ENCODE data around the gene CEP78. TPM values are rescaled to one million over a fixed set of nuclear protein-coding genes. Genes with fewer than 3 reads are reported as not detected.

The CEP78 gene
- total RNA-seq, 1 donor from 2014 or later: 13.7 TPM

DNA sequence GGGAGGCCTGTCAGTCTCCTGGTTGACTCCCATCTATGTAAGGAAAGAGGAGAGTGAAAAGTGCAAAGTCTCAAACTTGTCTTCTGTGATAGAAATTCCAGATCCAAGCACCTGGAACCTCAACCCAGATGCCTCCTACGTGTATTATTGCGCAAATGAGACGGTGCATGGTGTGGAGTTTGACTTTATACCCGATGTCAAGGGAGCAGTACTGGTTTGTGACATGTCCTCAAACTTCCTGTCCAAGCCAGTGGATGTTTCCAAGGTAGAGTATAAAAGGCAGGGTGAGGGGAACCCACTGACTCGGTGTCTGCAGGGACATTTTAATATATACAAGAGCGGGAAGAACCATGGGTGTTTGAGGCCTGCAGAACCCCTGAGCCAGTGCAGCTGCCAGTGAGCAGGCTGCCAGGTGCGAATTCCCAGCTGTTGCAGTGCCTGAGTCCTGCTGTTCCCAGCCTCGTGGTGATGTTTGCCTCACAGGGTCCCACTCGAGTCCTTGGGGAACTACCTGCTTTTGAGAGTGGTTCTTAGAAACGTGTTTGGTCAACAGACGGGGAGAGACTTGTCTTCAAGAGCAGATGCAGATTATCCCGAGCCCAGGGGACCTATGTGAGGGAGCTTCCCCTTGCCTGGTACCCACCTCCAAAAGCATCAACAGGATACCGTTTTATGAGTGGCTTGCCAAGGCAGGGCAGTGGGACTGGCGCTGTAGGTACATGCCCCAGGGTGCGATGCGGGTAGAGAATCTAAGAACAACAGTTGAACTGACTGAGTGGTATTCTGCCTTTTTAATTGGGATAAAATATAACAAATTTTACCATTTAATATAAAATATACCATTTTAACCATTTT lies 70.6 kb downstream of the CEP78 start:
- no peak for DNase-seq (ENCODE audit: low spot score)

DNA sequence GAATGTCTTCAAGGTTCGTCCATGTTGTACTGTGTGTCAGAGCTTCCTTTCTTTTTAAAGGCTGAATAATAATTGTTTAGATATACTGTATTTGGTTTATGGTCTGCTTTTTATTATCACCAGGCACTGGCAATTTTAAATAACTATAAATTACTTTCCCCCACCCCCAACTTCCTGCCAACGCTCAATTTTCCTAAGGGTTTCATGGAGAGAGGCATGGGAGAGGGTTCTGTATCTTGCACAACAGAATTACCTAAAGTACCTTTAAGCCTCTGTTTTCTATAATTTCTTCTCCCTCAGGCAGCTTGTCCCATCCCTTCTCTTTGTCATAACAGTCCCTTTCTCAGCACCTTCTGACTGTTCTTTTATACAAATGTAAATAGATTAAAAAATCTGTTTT lies 71.5 kb downstream of the CEP78 start:
- no peak for DNase-seq (ENCODE audit: low spot score)

DNA sequence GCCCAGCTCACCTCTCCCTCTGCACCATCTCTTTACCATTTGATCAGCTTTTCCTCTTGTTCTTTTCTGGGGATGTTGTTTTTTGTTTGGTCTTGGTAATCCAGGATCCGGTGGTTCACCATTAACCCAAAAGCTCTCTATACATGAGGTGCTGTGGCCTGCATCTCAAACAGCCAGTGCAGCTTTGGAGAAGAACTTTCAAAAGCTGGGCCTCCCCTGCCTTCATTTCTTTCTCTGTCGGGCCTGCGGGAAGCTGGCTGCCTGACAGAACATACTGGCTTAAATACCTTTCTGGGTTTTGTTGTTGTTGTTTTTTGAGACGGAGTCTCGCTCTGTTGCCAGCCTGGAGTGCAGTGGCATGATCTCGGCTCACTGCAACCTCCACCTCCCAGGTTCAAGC lies 73.2 kb downstream of the CEP78 start:
- DNase-seq (ENCODE audit: low spot score): no peak

DNA sequence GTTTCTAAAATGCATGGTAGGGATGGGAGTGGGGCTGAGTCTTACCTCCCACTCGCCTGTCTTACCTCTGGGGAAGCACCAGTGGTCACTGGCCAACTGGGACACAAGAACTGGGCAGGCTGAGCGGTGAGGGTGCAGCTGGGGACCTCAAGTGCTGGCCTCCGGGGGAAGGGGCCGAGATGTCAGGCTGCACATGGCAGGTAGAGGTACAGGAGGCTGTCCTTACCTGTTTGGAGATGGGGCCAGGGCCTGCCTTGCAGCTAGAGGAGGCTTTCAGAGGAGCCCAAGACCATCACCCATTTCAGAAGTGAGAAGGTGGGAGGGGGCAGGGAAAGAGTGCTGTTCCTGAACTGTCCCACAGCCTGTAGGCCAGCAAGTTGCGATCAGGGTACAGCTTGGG lies 75.2 kb downstream of the CEP78 start:
- no peak for DNase-seq (ENCODE audit: low spot score)

DNA sequence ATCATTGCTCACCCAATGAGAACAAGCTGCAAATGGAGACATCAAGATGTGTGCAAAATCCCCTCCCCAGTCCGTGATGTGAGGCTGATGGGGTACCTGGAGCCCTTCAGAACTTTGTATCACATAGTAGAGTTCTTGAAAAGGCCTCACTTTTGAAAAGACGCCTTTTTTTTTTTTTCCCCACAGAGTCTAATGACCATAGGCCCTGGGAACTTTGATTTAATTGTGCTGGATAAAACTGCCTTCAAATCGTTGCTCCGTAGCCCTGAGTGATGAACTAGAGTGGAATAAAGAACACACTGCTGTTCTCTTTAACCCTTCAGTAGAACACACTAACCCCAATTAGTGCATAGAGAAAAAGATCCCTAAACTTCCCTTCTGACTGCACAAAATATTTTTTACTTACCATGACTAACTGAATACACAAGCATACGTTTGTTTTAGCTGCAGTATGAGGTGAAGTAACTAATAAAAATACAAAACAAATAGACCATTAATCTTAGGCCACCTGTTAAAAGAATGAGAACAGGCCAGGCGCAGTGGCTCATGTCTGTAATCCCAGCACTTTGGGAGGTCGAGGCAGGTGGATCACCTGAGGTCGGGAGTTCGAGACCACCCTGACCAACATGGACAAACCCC lies 76.1 kb downstream of the CEP78 start:
- DNase-seq (ENCODE audit: low spot score): no peak

DNA sequence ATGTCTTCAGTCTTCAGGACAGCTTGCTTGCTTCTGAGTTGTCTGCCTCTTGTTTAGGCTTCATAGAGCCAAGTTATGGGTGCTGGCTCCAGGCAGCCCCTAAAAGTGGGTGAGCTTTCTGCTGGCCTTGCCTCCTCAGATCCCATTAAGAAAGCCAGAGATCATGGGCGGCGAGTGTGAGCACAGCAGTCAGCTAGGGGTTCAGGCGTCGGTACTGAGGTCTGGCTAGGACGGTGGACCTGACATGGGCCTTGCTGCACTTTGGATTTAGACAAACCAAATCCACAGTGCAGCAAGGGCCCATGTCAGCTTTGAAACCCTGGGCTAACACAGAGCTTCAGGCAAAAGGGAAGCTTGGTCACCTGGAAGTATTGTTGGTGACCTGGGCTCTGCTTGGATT lies 78.7 kb downstream of the CEP78 start:
- DNase-seq (ENCODE audit: low spot score): no peak

DNA sequence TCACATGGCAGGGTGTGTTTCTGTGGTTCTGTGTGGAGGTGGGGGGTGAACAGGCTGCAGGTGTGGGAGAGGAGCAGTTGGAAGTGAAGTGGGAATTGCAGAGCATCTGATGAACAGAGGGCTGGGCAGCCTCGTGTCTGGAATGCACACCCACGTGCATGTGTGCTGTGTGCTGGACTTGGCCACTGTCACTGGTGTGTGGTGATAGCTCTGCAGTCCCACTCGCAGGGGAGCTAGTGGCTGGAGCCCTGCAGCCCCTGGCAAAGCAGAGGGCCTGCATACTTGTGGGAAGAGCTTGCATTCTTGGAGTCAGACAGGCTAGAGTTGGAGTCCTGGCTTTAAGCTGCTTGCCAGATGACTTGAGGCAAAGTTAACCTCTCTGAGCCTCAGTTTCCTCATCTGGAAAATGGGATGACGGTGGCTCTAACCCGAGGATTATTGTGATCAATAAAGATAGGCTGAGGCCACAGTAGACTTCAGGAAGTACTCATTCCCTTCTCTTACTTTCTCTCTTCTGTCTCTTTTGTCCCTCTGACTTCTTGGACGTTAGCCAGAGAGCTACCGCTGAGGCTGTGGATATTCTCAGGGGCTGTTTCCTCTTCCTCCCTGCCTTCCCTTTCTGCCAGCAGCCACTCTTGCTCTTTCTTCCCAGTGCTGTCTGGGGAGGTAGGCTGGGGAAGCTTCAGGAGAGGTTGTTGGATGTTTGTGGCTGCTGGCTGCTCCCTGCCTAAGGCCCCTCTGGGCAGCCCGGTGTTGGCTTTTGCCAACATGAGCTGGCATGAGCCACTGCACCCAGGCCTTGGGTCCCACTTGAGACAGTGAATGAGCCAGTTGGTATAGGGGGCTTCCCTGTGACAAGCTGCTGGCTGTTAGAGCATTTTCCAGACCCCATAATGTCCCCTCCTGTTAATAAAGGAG lies 79.3 kb downstream of the CEP78 start:
- DNase-seq (ENCODE audit: low spot score): no peak

DNA sequence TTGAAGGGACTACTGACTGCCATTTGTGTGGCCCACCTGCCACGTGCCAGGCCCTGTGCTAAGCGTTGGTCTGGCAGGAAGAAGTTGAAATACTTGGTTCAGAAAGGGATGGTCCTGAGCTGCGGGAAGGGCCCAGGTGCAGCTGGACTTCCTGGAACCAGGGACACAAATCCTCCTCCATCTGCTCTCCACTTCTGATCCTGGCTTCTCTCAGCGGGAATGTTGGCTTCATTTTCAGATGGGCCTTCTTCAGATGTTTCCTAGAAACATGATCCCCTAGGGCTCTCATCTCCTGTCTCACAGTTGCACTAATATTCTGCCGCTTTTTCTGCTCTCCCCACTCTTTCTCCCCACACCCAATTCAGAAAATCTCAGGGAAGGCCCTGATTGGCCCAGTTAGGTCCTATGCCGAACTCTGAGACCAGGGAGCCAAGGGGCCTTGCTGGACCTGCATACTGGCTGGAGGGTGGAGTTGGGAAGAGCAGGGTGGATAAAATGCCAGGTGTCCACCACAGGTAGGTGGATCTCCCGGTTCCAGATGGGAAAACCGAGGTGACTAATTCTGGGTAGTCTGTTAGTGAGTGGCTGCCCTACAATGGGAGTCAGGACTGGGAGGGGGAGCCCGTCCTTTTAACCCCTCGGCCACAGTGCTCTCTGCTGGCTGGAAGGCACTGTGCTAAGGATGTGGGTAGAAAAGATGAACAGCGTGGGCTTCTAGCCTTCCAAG lies 80.5 kb downstream of the CEP78 start:
- no peak for DNase-seq (ENCODE audit: low spot score)

DNA sequence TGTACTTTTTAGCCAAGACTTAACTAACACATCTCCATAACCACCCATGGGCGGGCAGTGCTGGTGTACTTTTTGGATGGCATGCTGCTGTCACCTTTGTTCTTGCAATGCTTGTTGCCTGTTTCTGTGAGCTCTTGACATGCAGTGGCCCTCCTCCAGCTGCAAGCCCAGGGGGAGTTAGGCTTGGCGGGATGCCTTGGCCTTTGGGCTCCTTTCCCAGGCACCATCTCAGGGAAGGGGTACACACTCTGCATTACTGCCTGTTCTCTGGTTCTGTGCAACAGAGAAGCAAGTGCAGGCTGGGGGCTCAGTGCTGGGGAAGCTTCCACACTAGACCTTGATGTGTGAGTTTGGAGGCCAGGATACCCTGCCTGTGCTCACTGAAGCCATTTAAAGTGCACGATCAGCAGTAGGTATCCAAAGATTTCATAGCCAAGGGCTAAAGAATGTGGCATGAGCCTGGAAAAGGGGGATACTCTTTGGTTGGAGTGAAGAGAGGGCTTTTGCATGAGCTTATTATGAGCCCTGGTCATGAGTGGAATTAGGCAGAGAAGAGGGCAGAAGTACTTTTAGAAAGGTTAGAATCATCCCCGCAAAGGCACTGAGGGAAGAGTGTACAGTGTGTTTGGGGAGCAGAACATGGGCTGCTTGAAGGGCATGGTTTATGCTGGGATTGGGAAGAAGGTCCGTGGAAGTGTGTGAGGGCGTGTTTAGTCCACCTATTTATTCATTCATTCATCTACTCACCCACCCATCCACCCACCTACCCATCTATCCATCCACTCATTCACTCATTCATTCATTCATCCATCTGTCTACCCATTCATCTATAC lies 83.5 kb downstream of the CEP78 start:
- no peak for DNase-seq (ENCODE audit: low spot score)

DNA sequence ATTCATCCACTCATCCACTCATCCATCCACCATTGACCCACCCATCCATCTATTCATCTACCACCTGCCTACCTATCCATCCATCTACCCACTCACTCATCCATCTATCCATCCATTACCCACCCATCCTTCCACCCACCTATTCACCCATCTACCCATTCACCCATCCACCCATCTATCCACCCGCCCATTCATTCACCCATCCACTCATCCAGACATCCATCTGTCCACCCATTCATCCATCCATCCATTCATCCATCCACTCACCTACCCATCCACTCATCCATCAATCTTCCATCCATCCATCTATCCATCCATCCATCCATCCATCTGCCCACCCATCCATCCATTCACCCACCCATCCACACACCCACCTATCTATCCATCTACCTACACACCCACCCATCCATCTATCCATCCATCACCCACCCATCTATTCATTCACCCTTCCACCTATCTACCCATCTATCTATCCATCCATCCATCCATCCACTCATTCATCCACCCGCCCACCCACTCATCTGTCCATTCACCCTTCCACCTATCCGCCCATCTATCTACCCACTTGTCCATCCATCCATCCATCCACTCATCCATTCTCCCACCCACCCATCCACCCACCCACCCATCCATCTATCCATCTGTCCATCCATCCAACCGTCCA lies 84.3 kb downstream of the CEP78 start:
- no peak for DNase-seq (ENCODE audit: low spot score)

DNA sequence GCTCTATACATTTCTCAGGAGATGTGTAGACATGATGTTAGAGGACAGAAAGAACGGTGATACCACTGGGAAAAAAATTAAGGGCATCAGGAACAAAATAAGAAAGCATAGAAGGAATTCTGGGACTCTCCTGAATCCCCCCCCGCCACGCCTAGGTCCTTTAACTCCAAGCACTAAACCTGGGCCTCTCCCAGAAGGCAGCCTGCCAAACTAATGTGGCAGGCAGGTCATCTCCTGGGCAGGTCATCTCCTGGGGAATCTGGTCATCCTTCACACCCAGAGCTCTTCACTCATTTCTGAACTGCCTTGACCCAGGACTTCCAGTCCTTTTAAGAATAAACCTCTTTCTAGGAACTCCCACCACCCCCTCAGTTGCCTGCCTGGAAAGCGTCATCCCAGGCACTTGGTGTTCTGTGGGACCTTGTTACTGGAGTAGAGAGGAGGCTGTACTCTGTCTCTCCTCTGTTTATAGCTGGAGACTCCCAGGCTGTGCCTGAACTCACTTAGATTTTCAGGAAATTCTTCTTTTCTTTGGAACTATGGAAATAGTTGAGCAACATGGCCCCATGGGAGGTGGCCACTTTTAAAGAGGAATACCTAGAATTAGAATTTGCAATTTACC lies 85.1 kb downstream of the CEP78 start:
- no peak for DNase-seq (ENCODE audit: low spot score)

DNA sequence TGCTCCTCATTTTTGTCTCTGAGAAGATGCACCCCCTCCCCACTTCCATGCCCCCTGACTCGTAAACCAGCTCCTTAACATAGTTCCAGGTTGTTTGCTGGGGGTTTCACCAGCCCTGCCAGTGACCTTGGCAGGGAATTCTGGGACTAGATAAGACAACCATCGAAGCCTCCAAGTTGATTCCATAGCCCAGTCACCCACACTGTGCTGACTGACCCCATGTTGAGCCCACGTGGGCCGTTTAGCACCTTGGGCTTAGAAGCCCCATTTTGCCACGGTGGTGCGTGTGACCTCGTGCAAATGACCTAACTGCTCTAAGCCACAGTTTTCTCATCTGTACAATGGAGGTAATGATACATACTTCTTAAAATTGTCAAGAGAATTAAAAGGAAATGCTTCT lies 85.6 kb downstream of the CEP78 start:
- no peak for DNase-seq (ENCODE audit: low spot score)

DNA sequence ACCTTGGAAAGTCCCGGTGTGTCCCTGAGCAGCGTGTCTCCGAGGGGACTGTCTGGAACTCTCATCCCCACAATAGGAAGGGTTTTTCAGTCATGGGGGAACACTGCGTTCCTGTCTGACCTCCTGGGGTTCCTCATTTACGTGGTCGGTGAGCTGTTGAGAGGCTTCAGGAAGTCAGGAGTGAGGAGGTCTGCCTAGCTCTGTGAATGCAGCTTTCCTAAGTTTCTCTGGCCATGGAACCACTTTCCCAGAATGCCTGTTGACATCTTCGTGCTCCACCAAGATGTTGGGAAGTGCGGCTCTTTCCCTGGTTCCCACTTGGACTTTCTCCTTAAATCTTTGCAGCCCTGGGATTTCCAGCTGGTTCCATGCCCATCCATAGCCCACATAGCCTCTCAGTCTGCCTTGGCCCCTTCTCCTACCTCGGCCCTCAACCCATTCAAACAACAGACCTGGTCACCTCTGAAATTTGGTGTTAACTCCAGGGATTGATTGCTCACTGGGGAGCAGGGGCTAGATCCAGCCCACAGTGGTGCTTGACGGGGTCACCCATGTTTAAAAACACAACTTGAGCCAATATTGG lies 88.3 kb downstream of the CEP78 start:
- DNase-seq (ENCODE audit: low spot score): no peak

DNA sequence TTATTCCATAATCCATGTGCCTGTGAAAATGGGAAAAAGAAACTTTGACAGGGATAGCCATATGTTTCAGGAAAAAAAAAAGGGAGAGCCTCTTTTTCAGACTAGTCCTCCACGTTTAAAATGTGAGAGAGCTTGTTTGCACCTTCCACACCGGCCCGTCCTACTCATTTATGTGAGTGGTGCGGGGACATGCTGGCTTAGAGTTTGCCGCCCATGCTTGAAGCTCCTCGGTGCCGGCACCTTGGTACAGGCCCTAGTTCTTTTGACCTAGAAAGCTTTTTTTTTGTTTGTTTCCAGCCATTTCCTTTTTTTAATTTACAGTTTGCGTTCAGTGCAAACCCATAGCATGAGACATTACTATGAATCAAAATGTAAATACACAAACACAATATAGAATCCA lies 88.8 kb downstream of the CEP78 start:
- DNase-seq (ENCODE audit: low spot score): no peak

DNA sequence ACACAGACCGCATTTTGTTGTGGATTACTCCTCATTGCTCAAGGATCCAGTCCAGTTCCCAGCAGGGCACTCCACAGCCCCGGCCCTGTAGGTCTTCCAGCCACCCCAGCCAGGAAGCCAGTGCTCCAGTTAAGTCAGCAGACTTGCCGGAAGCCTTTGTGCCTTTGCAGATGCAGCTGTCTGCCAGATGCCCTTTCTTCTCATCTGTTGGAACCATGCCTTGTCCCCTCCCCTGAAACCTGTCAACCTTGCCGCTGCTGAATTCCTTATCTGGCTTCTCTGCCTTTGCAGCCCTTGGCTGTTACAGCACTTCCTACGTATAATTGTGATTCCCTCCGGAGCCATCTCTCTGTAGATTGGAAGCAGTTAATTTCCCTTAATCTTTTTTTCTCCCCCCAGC lies 89.5 kb downstream of the CEP78 start:
- DNase-seq (ENCODE audit: low spot score): no peak

DNA sequence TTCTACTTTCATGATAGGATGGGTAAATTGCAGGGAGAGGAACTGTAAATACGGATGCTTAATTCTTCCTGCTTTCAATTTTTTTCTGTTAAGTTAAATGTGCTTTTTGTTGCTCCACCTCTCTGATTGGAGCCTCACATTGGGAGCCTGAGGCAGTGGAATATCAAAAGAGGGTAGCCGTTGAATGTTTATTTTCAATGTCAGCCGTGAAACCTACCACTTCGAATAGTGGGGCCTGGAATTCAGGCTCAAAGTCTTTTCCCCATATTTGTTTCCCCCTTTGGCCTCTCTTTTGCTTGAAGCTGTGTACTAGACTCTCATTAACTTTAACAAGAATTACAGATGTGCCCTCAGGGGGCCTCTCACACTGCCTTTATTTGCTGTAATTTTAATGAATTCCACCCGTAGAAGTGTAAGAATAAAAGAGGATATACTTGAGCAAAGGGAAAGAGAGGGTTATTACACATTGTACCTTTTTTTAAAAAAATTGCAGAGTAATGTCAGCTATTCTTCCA lies 90.0 kb downstream of the CEP78 start:
- no peak for DNase-seq (ENCODE audit: low spot score)

DNA sequence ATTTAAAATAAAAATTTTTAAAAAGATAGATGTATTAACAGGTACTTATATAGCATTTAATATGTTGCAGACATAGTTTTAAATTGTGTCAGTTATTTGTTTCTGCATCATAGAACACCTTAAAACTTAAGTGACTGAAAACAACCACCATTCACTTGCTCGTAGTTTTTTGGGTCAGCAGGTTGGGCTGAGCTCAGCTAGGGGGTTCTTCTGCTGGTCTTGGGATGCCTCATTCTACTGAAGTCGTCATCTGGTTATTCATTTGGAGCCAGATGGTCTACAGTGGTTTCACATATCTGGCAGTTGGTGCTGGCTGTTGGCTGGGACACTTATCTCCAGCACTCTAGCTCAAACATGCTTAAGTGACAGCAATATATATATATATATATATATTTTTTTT lies 90.7 kb downstream of the CEP78 start:
- DNase-seq (ENCODE audit: low spot score): no peak

Measured in mucosa of gallbladder (tissue), 1 donor.